Occipital lobe (tissue), 2 donors: ENCODE data around the gene GNAT3. TPM values are rescaled to one million over a fixed set of nuclear protein-coding genes. Genes with fewer than 3 reads are reported as not detected.

ENCODE experiments used
- DNase-seq: peaks from one replicate; lab custom pipeline; 2025; lab: John Stamatoyannopoulos, UW
- total RNA-seq: library from RNA; depleted of rRNA; stranded (reverse); fragments of >200 nt; gene quantifications from one replicate; pipeline ENCODE4 v1.2.3, GENCODE V29; 2014

GNAT3 gene
- total RNA-seq, 1 donor from 2014 or later = not detected

GRCh38 chr7:80420876-80421275 is 91.0 kb downstream of the GNAT3 start:
- no peak for DNase-seq

- DNase-seq = no peak
These were observed 94.6 kb downstream of the GNAT3 start for GRCh38 chr7:80417211-80417793.

GRCh38 chr7:80415522-80415921 is 96.3 kb downstream of the GNAT3 start:
- DNase-seq = no peak

GRCh38 chr7:80415114-80415513 is 96.8 kb downstream of the GNAT3 start:
- no peak for DNase-seq

- DNase-seq = no peak
These were observed 97.5 kb downstream of the GNAT3 start for GRCh38 chr7:80414331-80414730.

GRCh38 chr7:80413383-80413945 is 98.4 kb downstream of the GNAT3 start:
- no peak for DNase-seq

GRCh38 chr7:80412842-80413241 is 99.0 kb downstream of the GNAT3 start:
- DNase-seq = no peak

GRCh38 chr7:80411621-80412020 is 100.2 kb downstream of the GNAT3 start:
- no peak for DNase-seq

- no peak for DNase-seq
These were observed 101.8 kb downstream of the GNAT3 start for GRCh38 chr7:80410081-80410480.

Other genes with a start within 250 kb of the GNAT3 start
- gene CD36, start 126.6 kb upstream of the GNAT3 start, total RNA-seq = 34.0 TPM